B cell (primary cell): ENCODE measurements around the gene ABHD1. TPM values are rescaled to one million over a fixed set of nuclear protein-coding genes. Genes with fewer than 3 reads are reported as not detected.

Source experiments
- ATAC-seq: fragments of 200-7000 bp; cut with Tn5 transposase; one replicate; pipeline ENCODE4 v1.10.0; 2021; ENCODE audit warnings: low read depth, mild to moderate bottlenecking, moderate number of reproducible peaks, moderate library complexity
- CTCF ChIA-PET: fragments of 350-600 bp; sonication (Branson Sonifier 250); formaldehyde crosslinking; loops from one replicate; lab custom pipeline; 2021; ENCODE audit warnings: antibody characterized with exemption, inconsistent platforms; lab: Charles Lee
- POLR2A ChIA-PET: fragments of 350-600 bp; sonication (Branson Sonifier 250); formaldehyde crosslinking; loops from one replicate; lab custom pipeline; 2021; ENCODE audit warnings: antibody characterized with exemption; lab: Charles Lee
- DNase-seq: peaks from one replicate; pipeline ENCODE4 v3.0.0; 2013
- H2AFZ ChIP-seq: 2 replicates; pipeline ENCODE4 v1.6.1; 2012; ENCODE audit warnings: mild to moderate bottlenecking, low read depth, low read length; ENCODE audit not compliant: insufficient read depth, poor library complexity, severe bottlenecking
- H3K27ac ChIP-seq, 2 donors: 1 replicate in 1 of 2; 2 replicates in 1 of 2; pipeline ENCODE4 v1.5.1; 2012 to 2013; ENCODE audit warnings: low read length in 2 of 2, mild to moderate bottlenecking in 2 of 2, moderate library complexity in 1 of 2
- H3K27me3 ChIP-seq, 4 experiments: fragments of 200-600 bp in 1 of 4; sonication (generic) in 1 of 4; replicated peaks in 1 of 4; 1 replicate in 2 of 4; 2 replicates in 2 of 4; pipeline versions ENCODE4 v1.6.1 to v1.7.0; 2013 to 2016; ENCODE audit warnings: low read length in 3 of 4, mild to moderate bottlenecking in 2 of 4, mixed read lengths in 1 of 4, moderate library complexity in 1 of 4; ENCODE audit not compliant: insufficient read depth in 4 of 4, control insufficient read depth in 3 of 4; ENCODE audit errors: control extremely low read depth in 1 of 4
- H3K36me3 ChIP-seq, 2 experiments: replicated peaks in 1 of 2; 1 replicate in 1 of 2; 2 replicates in 1 of 2; pipeline versions ENCODE4 v1.6.1 to v1.7.1; 2013; ENCODE audit warnings: low read length in 1 of 2; ENCODE audit not compliant: insufficient read depth in 2 of 2, control insufficient read depth in 1 of 2; ENCODE audit errors: control extremely low read depth in 1 of 2, extremely low read depth in 1 of 2
- H3K4me1 ChIP-seq, 2 donors: fragments of 200-600 bp in 1 of 2; sonication (generic) in 1 of 2; 1 replicate in 1 of 2; 2 replicates in 1 of 2; pipeline versions ENCODE4 v1.5.1 to v1.6.1; 2013 to 2017; ENCODE audit warnings: low read length in 2 of 2; ENCODE audit not compliant: control insufficient read depth in 2 of 2, insufficient read depth in 2 of 2
- H3K4me2 ChIP-seq: replicated peaks from 2 replicates; pipeline ENCODE3; 2012; ENCODE audit warnings: mild to moderate bottlenecking, low read depth, low read length; ENCODE audit not compliant: poor library complexity, severe bottlenecking
- H3K4me3 ChIP-seq, 5 experiments: fragments of 200-600 bp in 1 of 5; sonication (generic) in 1 of 5; 1 replicate in 3 of 5; 2 replicates in 2 of 5; pipeline versions ENCODE4 v1.5.1 to v1.7.0; 2011 to 2016; ENCODE audit warnings: low read length in 4 of 5, mild to moderate bottlenecking in 4 of 5, low read depth in 2 of 5, control low read depth in 1 of 5, moderate library complexity in 1 of 5; ENCODE audit not compliant: insufficient read depth in 1 of 5; ENCODE audit errors: control extremely low read depth in 1 of 5, extremely low read depth in 1 of 5
- H3K79me2 ChIP-seq: fragments of 200-600 bp; sonication (generic); one replicate; pipeline ENCODE4 v1.6.0; 2016; ENCODE audit warnings: low read length; ENCODE audit not compliant: control insufficient read depth, insufficient read depth
- H3K9ac ChIP-seq: fragments of 200-600 bp; sonication (generic); 2 replicates; pipeline ENCODE4 v1.6.1; 2017; ENCODE audit warnings: mild to moderate bottlenecking, low read length, moderate library complexity
- H3K9me3 ChIP-seq, 3 donors: one replicate each; pipeline versions ENCODE4 v1.6.1 to v1.7.1; 2013; ENCODE audit warnings: low read length in 2 of 3; ENCODE audit not compliant: control insufficient read depth in 2 of 3, insufficient read depth in 1 of 3; ENCODE audit errors: control extremely low read depth in 1 of 3
- H4K20me1 ChIP-seq: 2 replicates; pipeline ENCODE4 v1.6.0; 2012; ENCODE audit warnings: mild to moderate bottlenecking, low read length; ENCODE audit not compliant: insufficient read depth, control insufficient read depth, poor library complexity, severe bottlenecking
- H3K27ac Mint-ChIP-seq: one replicate; pipeline ENCODE4 v1.8.0; 2021; ENCODE audit warnings: mixed read lengths
- H3K27me3 Mint-ChIP-seq: one replicate; pipeline ENCODE4 v1.8.0; 2021; ENCODE audit warnings: mixed read lengths
- H3K4me1 Mint-ChIP-seq: one replicate; pipeline ENCODE4 v1.8.0; 2021; ENCODE audit warnings: mixed read lengths
- H3K4me3 Mint-ChIP-seq: one replicate; pipeline ENCODE4 v1.8.0; 2021; ENCODE audit warnings: mixed read lengths
- H3K9me3 Mint-ChIP-seq: one replicate; pipeline ENCODE4 v1.8.0; 2022; ENCODE audit warnings: mixed read lengths; ENCODE audit not compliant: insufficient read depth
- CTCF ChIP-seq: fragments of 200-600 bp; IDR thresholded peaks from one replicate; pipeline ENCODE4 v1.8.0; 2022; ENCODE audit warnings: antibody characterized with exemption, mild to moderate bottlenecking
- EZH2 ChIP-seq: IDR thresholded peaks from 2 replicates; pipeline ENCODE4 v1.6.1; 2012; ENCODE audit warnings: borderline replicate concordance, low read depth, mild to moderate bottlenecking, moderate library complexity, low read length; ENCODE audit not compliant: insufficient read depth, poor library complexity, severe bottlenecking
- WGBS: methylation state at CpG from one replicate; pipeline ENCODE4 v1.1.5; 2013; ENCODE audit warnings: missing lambda C conversion rate; ENCODE audit not compliant: insufficient coverage; 5-methylcytosine and 5-hydroxymethylcytosine counted together
- intact Hi-C: fragments of 100-400 bp; cut with micrococcal nuclease; formaldehyde crosslinking; loops from one replicate; pipeline ENCODE4 v1.10.0; 2022
- polyA plus RNA-seq: library from polyadenylated mRNA; depleted of rRNA; stranded (reverse); fragments of >200 nt; gene quantifications from 2 replicates; pipeline ENCODE4 v1.2.3, GENCODE V29; 2012
- total RNA-seq, 2 donors: library from RNA; stranded (reverse); fragments of 120-200 nt in 1 of 2; gene quantifications; 1 replicate in 1 of 2; 2 replicates in 1 of 2; pipeline versions ENCODE4 v1.2.3 to v1.2.4, GENCODE V29; 2013 to 2022

The ABHD1 gene
- total and polyA plus RNA-seq, 2 donors (not counting 1 experiment from before 2014, with no cell fraction given) = 1.5 to 2.7 TPM

GRCh38 chr2:27133905-27134780 lies 10.5 kb downstream of the ABHD1 start, which contains the start of gene PREB:
Gene PREB, minus strand, starts transcription at chr2:27134636. Its CDS starts 215 bp downstream, at chr2:27134421.
- H3K9me3 Mint-ChIP-seq = no peaks in the 10 kb centered on the region
- POLR2A ChIA-PET = interaction anchor here (0.5 to 3.4 kb wide), 6 partner anchors 10 to 191 kb away, joined by 3 to 29 read pairs (median 4); partner anchors contain the start of genes ABHD1, ATRAID, OST4 and SLC5A6

More at GRCh38 chr2:27133905-27134780, 10.5 kb downstream of the ABHD1 start, which contains the start of gene PREB:
- Histone ChIP-seq H3K4me3 (peak within 1 kb of the TSS; percentile 62 to 89 (median 78)), H2AFZ (peak within 1 kb of the TSS; percentile 92), H3K9ac (peak within 1 kb of the TSS; percentile 88), H4K20me1 (peaks cover 5% of the 10 kb centered on the region), H3K4me1 (peaks cover 17 to 25% of the 10 kb centered on the region in 2 donors), H3K27ac (peak within 1 kb of the TSS in 1 of 2 donors; percentile 86), H3K36me3 (peaks cover 0 to 30% of the 10 kb centered on the region in 2 experiments), H3K9me3 (no peaks in the 10 kb centered on the region), H3K4me2 (peak within 1 kb of the TSS; percentile 93), H3K27me3 (no peaks in the 10 kb centered on the region), H3K79me2 (peaks cover 12% of the 10 kb centered on the region)
- Mint-ChIP-seq H3K27ac (peak within 1 kb of the TSS; percentile 97), H3K27me3 (no peaks in the 10 kb centered on the region), H3K4me3 (peak within 1 kb of the TSS; percentile 96), H3K4me1 (peaks cover 24% of the 10 kb centered on the region)
- under 1% methylated on average over 80 of the region's 86 CpGs for WGBS
- intact Hi-C loops = loop anchor here (1.0 kb wide), 10 partner anchors 11 to 236 kb away; partner anchors contain the start of genes ABHD1, ATRAID, CAD and EIF2B4
- ATAC-seq = peak; percentile 99
- CTCF ChIA-PET = interaction anchor here (0.9 to 2.8 kb wide), 8 partner anchors 10 to 171 kb away, joined by 4 to 19 read pairs (median 6); partner anchors contain the start of genes ABHD1 and AGBL5
- TF ChIP-seq EZH2 (no peak), CTCF (no peak)
- DNase-seq = peak; percentile 97
